IMR-90 (cell line): ENCODE measurements around the gene ENDOD1.

Experiments used
- BHLHE40 ChIP-seq: fragments of 150-350 bp; IDR thresholded peaks from 2 replicates; pipeline ENCODE4 v1.6.1; 2016; ENCODE audit warnings: mild to moderate bottlenecking, low read depth, low read length
- CTCF ChIP-seq: conservative IDR thresholded peaks from 2 replicates; pipeline ENCODE4 v1.5.1; 2012; ENCODE audit warnings: mild to moderate bottlenecking, low read depth, low read length, improper control_type of control experiment
- FOS ChIP-seq: fragments of 150-350 bp; IDR thresholded peaks from 2 replicates; pipeline ENCODE4 v1.6.1; 2016; ENCODE audit warnings: low read depth, low read length
- MAFK ChIP-seq: IDR thresholded peaks from 2 replicates; pipeline ENCODE4 v1.6.1; 2012; ENCODE audit warnings: low read depth, low read length, improper control_type of control experiment
- MAZ ChIP-seq: IDR thresholded peaks from 2 replicates; pipeline ENCODE4 v1.6.1; 2012; ENCODE audit warnings: low read depth, mild to moderate bottlenecking, low read length, improper control_type of control experiment, moderate library complexity, borderline replicate concordance
- POLR2A ChIP-seq: IDR thresholded peaks from 2 replicates; pipeline ENCODE4 v1.6.1; 2012; ENCODE audit warnings: mild to moderate bottlenecking, low read depth, low read length
- RAD21 ChIP-seq: IDR thresholded peaks from 2 replicates; pipeline ENCODE4 v1.6.1; 2012; ENCODE audit warnings: low read length, improper control_type of control experiment
- RFX5 ChIP-seq: IDR thresholded peaks from 2 replicates; pipeline ENCODE4 v1.8.0; 2012; ENCODE audit warnings: low read depth, mild to moderate bottlenecking, low read length, moderate library complexity
- SMC3 ChIP-seq: fragments of 150-350 bp; IDR thresholded peaks from 2 replicates; pipeline ENCODE4 v1.6.1; 2016; ENCODE audit warnings: low read depth, mild to moderate bottlenecking, antibody characterized with exemption, low read length, moderate library complexity
- USF2 ChIP-seq: fragments of 150-350 bp; IDR thresholded peaks from 2 replicates; pipeline ENCODE4 v1.6.1; 2017; ENCODE audit warnings: mild to moderate bottlenecking, antibody characterized with exemption, low read length, low read depth

- no peak for TF ChIP-seq CTCF
- TF ChIP-seq POLR2A, result no peak
- TF ChIP-seq SMC3, result no peak
- no peak for TF ChIP-seq MAFK
- no peak for TF ChIP-seq RAD21
- TF ChIP-seq FOS, result no peak
- no peak for TF ChIP-seq MAZ
- no peak for TF ChIP-seq USF2
- no peak for TF ChIP-seq RFX5
- no peak for TF ChIP-seq BHLHE40
These were observed 39.0 kb downstream of the ENDOD1 start for GRCh38 chr11:95128602-95129001.
